Gastroesophageal sphincter (tissue), 3 donors: ENCODE data around the gene KRTAP10-8.

ENCODE experiments used
- CTCF ChIP-seq, 4 experiments: fragments of 200-600 bp in 2 of 4; fragments of 450-650 bp in 2 of 4; sonication (generic) in 1 of 4; IDR thresholded peaks; one replicate each; pipeline ENCODE4 v1.5.1; 2017 to 2019; ENCODE audit warnings: antibody characterized with exemption in 4 of 4, mild to moderate bottlenecking in 2 of 4, moderate library complexity in 2 of 4
- EP300 ChIP-seq: sonication (generic); formaldehyde crosslinking; IDR thresholded peaks from one replicate; pipeline ENCODE4 v1.6.1; 2017; ENCODE audit warnings: antibody characterized with exemption, mild to moderate bottlenecking

DNA sequence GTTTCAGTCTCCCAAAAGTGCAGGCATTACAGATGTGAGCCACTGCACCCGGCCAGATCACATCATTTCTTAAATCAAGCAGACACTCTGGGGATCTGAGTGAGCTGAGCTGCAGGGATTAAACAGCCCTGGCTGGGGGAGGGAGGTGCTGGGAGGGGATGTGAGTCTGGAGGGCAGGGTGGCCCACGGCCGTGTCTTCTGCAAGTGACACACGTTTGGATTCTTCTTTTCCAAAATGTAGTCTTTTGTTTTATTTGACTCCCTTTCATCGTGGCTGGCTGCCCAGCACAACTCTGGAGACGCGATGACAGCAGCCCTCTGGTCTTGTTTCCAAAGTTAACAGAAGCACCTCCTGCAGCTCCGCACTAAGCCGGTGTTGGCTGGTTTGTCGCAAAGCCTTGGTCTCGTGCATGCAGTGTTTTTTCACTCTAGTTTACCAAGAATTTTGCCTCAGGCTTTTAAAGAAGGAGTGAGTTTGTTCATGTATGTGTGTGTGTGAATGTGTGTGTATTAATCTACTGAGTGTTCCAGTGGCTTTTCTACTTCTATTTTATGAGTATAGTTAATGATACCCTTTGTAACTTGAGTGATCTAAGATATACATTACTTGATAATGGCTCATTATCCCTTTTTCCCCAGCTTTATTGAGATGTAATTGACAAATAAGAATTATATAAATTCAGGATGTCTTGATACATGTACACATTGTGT is 28.6 kb upstream of the KRTAP10-8 start:
- TF ChIP-seq CTCF (IDR thresholded peaks at IDR 0.05) (no peak), EP300 (no peak)
